Medulla oblongata (tissue), 1 donor: ENCODE measurements around the gene INO80E.
"Not testable (repeated sequence)": the region's sequence is repeated elsewhere in the genome, so short reads cannot be mapped to it uniquely, and the experiment has no call there.

Experiments used
- DNase-seq: peaks from one replicate; pipeline ENCODE4 v3.0.0-alpha.2; 2015; ENCODE audit errors: extremely low spot score

INO80E gene

DNA sequence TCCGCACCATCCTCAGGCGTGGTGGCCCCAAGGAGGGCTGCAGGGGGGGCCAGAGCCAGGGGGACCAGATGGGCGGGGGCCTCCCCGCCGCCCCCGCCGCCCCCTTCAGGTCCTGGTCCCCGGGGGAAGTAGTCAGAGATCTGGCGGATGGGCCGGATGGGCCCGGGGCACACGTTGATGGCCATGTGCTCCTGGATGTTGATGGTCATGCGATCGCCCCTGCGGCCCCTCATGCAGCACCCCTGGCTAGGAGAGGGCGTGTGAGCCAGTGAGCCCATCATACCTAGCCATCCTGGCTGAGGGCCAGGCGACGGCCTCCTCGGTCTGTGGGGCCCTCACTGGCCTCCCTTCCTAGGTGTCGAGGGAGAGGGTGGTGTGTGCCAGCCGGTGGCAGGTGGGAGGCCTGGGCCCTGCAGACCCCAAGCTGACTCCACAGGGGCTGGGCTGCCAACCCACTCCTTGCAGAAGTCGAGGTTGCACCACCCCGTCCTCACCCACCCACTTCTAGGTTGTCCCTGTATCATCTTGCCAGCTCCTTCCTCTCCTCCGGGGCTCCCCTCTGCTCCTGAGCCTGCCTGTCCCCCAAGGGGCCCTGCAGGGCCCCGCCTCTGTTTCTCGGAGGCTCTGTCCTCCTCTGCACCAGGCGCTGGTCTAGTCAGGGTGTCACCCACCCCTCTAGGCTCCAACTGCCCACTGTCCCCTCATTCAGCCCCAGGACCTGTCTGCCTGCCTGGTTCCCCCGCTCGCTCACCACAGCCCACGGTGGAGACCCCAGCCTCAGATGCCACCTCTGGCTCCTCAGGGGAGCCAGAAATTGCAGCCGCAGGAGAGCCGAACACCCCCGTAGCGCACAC, 14.2 kb downstream of the INO80E start:
- no peak for DNase-seq

DNA sequence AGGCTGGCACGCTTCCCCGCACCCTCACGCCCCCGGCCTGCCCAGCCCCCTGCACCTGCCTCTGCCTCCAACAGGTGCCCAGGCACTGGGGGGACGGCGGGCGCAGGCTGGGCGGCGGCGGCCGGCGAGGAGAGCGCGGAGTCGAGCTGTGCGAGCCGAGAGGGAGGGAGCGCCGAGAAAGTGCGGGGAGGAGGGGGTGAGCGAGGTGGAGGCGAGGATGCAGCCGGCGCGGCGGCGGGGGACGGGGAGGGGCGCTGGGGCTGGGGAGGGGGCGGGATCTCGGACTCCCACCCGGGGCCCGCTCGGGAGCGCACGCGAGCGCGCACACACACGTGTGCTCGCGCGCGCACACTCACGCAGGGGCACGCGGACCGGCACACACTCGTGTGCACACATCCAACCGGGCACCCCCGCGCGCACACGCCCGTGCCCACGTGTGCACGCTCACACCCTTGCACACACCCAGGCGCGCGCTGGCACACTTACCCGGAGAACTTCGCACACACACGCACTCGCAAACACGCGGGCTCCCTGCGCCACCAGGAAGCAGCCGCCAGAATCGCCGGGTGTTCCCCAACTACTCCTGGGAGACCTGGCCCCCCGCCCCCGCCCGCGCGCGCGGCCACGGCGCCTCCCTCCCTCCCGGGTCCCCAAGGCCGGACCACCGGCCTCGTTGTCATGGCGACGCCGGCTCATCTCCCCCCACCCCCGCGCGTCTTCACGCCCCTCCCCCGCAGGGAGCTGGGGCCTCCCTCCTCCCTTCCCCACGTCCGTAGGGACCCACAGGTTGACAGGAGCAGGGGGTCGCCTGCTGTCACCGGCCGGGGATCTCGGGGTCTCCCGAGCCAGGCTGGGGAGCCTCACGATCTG, 15.0 kb downstream of the INO80E start, which contains the start of gene DOC2A:
DOC2A (minus strand) TSS at position 184 of the 870 bp plus-strand sequence. CDS start 805 bp downstream, outside the sequence.
- DNase-seq, result no peak

DNA sequence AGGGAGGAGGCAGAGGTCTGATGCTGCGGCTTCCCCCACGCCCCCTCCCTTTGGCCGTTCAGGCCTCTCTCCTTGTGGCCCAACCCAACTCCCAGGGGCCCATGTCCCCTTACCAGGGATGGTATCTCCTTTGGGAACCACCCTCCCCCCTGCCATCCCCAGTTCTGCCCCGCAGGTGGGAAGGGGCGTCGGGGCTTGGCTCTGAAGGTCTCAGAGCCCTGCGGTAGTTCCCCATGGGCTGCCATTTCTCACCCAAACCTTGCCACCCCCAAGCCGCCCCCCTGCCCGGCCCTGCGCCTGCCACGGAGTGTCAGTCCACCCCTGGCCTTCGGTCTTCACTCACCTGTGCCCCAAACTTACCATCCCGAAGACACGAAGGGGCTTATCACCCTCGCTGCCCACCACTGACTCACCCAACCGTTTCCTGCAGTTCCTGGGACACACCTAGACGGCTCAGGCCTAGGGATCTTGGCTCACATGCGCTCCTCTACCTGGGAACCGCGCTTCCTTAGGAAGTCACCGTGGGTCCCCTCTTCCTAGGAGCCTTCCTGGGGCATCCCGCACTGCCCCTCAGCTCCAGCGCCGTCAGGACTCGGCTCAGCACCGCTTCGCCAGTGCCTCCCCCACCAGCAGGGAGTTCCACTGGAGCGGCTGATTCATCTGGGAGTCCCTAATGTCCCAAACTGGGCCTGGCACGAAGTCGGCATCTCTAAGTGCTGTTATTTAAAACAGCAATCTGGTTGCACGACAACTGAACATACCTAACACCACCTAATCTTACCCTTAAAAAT, 15.9 kb downstream of the INO80E start:
- DNase-seq, result no peak

DNA sequence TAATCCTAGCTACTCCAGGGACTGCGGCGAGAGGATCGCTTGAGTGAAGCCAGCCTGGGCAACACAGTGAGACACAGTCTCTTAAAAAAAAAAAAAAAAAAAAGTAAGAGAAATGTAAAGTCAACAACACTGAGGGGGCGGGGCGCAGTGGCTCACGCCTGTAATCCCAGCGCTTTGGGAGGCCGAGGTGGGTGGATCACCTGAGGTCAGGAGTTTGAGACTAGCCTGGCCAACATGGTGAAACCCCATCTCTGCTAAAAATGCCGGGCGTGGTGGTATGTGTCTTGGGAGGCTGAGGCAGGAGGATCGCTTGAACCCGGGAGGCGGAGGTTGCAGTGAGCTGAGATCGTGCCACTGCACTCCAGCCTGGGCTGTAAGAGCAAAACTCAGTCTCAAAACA, 16.6 kb downstream of the INO80E start:
- not testable (repeated sequence) for DNase-seq

DNA sequence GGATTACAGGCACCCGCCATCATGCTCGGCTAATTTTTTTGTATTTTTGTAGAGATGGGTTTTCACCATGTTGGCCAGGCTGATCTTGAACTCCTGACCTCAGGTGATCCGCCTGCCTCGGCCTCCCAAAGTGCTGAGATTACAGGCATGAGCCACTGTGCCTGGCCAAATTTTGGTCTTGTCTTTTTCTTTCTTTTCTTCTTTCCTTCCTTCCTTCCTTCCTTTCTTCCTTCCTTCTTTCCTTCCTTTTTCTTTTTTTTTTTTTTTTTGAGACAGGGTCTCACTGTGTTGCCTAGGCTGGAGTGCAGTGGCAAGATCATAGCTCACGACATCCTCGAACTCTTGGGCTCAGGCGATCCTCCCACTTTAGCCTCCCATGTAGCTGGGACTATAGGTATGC, 19.4 kb downstream of the INO80E start:
- DNase-seq, result not testable (repeated sequence)

DNA sequence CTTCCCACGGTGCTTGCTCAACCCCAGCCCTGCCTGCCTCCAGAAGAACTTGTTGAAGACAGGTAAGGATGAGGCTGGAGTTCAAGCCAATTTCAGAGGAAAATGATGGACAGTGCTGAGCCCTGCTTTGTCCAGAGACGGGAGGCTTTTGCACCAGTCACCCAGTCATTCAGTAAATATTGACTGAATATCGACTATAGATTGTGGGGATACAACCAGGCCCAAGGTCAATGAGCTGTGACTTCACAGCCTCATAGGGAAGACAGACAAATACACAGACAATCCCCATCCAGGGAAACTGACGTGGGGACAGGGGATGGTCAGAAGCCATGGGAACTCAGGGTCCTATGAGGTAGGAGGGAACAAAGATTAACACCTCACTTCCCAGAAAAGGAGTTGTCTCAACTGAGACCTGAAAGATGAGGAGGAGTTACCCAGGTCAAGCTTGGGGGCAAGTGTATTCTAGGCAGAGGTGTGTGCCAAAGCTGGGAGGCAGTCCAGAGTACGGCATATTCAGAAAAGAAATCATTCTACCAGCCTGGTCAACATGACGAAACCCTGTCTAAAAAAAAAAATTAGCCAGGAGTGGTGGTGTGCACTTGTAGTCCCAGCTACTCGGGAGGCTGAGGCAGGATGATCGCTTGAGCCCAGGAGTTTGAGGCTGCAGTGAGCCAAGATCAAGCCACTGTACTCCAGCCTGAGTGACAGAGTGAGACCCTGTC, 20.7 kb downstream of the INO80E start:
- DNase-seq, result no peak

DNA sequence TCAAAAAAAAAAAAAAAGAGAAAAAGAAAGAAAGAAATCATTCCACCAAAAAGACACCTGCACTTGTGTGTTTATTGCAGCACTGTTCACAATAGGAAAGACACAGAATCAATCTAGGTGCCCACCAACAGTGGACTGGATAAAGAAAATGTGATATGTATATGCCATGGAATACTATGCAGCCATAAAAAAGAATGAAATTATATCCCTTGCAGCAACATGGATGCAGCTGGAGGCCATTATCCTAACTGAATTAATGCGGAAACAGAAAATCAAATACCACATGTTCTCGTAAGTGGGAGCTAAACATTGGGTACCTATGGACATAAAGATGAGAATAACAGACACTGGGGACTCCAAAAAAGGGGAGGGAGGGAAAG, 21.2 kb downstream of the INO80E start:
- DNase-seq, result no peak

DNA sequence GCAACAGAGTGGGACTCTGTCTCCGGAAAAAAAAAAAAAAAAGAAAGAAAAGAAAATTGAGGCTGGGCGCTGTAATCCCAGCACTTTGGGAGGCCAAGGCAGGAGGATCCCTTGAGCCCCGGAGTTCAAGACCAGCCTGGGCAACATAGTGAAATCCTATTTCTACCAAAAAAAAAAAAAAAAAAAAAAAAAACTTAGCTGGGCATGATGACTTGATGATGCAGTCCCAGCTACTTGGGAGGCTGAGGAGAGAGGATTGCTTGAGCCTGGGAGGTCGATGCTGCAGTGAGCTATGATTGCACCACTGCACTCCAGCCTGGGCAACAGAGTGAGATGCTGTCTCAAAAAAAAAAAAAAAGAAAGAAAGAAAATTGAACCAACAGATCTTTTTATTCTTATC, 21.9 kb downstream of the INO80E start:
- DNase-seq, result not testable (repeated sequence)

DNA sequence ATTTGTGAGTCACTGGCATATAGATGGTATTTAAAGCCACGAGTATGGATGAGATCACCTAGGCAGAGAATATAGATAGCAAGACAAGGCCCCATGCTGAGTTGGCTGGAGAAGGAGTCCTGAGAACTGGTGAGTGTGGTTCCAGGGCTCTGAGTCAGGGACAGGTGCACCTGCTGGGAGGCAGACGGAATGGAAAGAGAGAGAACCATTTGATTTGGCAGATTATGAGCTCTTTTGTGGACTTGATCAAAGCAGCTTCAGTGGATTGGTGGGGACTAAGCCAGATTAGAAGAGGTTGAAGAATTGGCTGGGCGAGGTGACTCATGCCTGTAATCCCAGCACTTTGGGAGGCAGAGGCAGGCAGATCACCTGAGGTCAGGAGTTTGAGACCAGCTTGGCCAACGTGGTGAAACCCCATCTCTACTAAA, 22.7 kb downstream of the INO80E start:
- DNase-seq, result no peak

DNA sequence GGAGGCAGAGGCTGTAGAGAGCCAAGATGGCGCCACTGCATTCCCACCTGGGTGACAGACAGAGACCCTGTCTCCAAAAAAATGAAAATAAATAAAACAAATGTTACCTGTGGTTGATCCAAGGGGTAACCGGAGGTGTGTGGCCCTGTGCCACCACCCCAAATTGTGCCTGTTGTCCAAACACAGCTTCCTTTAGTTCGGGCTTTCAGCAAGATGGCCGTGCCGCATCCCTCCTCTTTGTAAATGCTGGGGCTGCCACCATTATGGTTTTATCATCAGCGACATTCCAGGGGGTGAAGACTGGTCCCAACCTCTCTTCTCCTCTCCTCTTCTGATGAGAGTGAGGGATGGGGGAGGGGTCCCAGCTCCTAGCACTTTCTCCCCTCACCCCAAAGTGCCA, 26.8 kb downstream of the INO80E start, which contains the start of gene C16orf92:
C16orf92 (plus strand) TSS at position 312 of the 400 bp plus-strand sequence. CDS start 143 bp downstream, outside the sequence.
- DNase-seq, result no peak

DNA sequence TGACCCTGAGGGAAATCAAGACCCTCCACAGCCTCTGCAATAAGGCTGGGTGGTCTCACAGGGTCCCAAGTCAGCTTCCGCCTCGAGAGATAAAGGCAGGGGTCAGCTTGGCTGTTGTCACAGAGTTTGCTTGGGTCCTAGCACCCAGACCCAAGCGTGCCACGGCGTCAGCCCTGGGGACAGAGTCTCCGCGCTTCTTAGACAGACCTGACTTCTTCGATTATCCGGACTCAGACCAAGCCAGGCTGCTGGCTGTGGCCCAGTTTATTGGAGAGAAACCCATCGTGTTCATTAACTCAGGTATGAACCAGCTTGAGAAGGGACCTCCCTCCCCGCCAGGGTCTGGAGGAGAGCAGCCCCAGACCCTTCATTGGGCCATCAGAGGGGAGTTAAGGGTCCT, 27.5 kb downstream of the INO80E start:
- DNase-seq, result no peak

DNA sequence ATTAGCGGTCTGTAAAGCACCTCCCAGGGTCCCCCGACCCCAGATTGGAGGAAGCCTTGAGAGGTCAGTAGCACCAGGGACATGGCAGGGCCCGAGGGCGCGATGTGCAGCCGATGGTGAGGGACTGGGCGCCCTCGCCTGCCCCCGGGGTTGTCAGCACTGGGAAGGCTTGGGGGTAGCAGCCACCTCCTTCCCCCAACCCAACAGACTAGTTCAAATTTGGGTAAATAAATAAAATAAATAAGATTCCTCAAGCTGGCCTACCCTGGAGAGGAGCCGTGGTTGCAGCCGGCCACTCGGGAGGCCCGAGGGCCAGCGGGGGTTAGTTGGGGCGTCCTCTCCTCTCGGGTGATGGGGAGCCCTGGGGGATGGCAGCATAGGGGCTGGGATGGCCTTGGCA, 28.4 kb downstream of the INO80E start:
- DNase-seq, result no peak

DNA sequence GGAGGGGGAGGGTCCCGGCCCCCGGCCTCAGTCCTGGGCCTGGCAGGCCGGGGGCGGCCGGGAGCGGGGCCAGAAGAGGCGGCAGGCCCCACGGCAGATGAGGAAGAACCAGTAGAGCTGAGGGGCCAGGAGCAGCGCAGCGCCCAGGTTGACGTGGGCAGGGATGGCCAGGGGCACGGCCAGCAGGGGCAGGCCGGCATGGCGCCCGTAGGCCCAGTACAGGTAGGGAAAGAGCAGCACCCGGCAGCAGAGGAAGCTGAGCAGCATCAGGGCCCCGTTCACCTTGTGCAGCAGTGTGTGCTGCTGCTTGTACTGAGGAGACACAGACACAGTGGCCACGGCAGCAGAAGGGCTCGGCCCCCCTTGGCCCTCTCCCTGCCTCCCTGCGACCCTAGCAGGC, 29.1 kb downstream of the INO80E start:
- DNase-seq, result no peak

DNA sequence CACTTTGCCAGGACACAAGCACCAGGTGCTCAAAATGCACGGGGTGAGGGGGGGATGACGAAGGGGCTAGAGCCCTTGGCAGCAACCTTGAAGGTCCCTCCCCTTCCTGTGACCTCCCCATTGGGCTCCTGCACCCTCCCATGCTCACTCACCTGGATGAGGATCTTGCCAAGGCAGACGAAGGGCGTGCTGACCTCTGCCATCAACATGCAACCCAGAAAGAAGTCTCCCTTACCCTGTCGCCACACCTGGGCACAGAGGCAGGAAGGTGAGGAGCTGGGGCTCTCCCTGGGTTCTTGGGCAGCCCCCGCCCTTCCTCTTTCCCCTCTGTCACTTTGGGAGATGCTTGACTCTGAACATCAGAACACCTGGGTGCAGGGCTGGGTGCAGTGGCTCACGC, 29.5 kb downstream of the INO80E start:
- no peak for DNase-seq

DNA sequence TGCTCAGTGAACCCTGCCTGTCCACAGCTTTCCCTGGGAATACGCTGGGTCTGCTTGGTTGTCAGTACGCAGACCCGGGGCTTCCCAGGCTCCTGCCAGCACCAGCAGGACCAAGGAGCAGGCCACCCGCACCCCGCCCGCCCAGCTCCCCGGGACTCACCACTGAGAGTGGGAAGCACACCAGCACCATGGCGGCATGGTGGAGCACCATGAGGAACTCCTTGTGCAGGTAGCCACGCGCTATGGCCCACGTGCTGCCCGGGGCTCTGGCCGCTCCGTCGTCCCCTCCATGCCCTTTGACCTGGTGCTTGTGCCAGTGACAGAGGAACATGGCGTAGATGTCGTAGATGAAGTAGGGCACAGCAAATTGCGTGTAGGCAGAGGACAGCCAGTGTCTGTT, 30.4 kb downstream of the INO80E start:
- no peak for DNase-seq

DNA sequence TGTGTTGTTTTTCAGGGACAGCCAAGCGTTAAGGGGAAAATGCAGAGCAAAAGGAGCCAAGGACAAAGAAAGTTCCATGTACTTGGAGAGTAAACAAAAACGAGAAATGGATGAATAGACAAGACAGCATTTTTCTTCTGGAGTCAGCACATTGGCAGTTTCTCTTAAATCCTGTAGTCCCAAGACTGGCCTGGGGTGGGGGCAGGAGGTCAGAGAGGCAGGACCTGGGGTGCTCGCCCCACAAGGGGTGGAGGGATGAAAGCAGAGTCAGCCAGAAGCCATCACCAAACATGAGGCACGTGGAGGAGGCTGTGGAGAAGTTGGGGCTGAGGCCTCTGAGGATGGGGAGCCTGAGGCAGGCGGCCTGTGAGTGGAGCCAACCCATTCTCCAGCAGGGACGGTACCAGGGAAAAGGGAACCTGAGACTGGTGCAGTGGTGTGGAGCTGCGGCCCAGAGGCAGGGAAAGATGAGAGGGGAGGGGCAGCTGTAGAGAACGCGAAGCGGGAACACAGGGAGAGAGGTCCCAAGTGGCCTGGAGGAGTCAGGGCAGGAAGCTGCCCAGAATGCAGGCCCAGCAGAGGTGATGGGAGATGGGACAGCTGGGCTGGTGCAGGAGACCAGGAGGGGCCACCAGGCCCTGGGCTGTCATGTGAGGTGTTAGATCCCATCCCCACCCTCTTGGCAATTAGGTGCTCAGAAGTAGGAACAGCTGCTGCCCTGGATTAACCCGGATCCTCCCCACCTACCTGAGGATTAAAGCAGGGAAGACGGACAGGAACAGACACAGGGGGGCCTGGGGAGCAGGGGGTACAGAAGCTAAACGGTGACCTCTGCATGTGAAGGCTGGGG, 31.8 kb downstream of the INO80E start:
- no peak for DNase-seq

DNA sequence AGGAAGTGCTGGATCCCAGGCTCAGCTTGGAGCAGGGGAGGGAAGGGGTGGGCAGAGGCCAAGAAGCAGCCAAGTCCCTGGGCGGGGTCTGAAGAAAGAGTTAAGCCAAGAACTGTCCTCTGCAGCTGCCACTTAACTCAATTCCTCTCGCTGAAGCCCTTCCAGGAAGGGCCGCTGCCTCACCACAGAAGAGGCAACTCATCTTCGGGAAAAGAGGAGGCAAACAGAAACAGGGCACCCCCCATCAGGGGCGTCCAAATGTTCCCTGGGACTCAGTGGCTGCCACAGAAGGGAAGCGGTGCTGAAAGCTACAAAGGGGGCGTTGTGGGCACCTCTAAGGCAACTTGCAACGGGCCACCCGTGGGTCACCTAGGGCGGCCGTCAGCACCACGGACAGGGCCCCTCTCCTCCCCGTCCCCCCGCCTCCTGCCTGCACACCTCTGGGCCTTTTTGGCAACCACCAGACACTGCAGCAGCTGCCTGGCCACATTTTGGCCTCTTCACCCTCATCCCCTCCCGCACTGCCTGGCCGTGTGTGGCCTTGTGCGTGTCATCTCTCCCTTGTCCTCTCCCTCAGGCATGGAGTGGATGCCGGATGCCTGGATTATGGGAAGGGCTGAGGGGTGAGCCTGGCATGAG, 32.5 kb downstream of the INO80E start:
- no peak for DNase-seq

DNA sequence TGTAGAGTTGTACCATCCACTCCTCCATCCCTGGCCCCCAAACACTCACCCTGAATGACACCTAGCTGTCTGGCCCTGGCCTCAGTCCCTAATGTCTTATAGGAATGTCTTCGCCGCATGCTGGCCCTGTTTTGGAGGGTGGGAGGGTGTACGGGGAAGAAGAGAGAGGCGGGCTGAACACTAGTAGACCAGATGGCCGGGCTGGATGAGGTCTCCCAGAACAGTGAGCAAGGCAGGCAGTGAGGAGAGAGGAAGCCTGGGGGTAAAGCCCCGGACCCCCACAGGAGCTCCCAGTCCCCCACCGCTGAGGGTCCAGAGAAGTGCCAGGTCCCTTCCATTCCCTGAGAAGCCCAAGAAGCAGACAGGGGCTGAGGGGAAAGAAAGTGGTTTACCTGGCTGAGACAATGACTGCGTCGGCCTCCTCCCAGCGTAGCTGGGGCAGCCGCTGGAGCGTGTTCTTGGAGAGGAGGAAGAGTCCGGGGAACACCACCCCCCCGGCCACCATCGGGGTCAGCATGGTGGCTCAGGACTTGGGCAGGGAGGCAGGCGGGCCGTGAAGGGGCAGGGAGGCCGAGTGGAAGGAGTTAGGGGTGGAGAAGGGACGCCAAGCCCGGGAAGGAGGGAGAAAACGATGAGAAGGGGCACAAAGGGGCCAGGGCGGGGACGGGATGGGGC, 34.1 kb downstream of the INO80E start:
- DNase-seq, result no peak

DNA sequence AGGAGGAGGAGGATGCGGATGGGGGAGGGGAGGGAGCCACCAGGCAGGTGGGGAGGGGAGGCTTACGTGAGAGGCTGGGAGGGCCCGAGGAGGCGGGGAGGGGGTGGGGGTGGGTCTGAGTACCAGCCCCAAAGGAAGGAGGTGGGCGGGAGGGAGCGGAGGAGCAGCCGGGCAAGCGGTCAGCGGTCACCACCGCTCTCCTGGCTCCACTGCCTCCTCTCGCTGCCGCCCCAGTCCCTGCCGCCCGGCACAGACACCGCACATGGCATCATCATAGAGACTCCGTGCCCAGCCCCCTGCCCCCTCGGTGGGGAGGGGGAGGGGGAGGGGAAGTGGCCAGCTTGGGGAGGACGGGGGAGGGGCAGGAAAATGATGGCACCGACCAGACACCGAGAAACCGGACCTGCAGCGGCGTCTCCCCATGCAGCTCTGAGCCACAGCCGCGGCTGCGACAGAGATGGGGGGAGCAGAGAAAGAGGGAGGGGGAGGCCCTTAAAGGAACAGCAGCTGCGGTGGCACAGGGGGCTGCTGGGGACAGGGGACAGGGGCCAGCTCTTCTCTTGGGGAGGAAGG, 34.9 kb downstream of the INO80E start, which contains the start of gene TLCD3B:
TLCD3B (minus strand) TSS at position 431 of the 573 bp plus-strand sequence. CDS start 744 bp downstream, outside the sequence.
- DNase-seq, result no peak
